ENCODE data around the gene BBOF1.

The BBOF1 gene

GRCh38 chr14:74089251-74090020 lies 70.3 kb downstream of the BBOF1 start:
- no peak for DNase-seq (ENCODE audit: low spot score)

- no peak for DNase-seq (ENCODE audit: low spot score)
Measured at GRCh38 chr14:74105381-74105780, 86.2 kb downstream of the BBOF1 start.

- no peak for DNase-seq (ENCODE audit: low spot score)
Measured at GRCh38 chr14:74109369-74109768, 90.2 kb downstream of the BBOF1 start.

DNA sequence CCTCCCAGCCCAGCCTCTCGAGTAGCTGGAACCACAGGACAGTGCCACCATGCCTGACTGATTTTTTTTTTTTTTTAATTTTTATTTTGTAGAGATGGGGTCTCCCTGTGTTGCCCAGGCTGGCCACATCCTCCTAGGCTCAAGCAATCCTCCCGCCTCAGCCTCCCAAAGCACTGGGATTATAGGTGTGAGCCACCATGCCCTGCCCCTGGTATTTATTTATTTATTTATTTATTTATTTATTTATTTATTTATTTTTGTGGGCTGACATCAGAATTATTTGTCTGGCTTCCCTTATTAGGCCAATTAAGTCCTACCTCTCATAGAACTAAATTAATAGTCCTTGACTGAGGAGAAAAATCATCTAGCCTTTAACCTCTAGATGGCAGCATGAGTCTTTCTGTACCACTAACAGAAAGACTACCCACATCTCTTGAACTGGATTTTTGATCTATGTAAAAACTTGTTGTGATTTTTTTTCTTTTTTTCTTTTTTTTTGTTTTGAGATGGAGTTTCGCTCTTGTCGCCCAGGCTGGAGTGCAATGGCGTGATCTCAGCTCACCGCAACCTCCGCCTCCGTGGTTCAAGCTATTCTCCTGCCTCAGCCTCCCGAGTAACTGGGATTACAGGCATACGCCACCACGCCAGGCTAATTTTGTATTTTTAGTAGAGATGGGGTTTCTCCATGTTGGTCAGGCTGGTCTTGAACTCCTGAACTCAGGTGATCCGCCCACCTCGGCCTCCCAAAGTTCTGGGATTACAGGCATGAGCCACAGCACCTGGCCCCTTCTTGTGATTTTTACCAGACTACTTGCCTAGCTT lies 92.5 kb downstream of the BBOF1 start:
- DNase-seq (ENCODE audit: low spot score) = peak; percentile 82
